ENCODE measurements around the gene PCDHGA4.

- TF ChIP-seq POLR2AphosphoS5 (IDR thresholded peaks at IDR 0.05) (no peak), EP300 (IDR thresholded peaks at IDR 0.05) (no peak), CTCF (IDR thresholded peaks at IDR 0.05) (no peak), POLR2A (IDR thresholded peaks at IDR 0.05) (no peak)
Observed at GRCh38 chr5:141355641-141356040, 820 bp downstream of the PCDHGA4 start.
